Osteoblast (primary cell): ENCODE results near the gene TBC1D8. TPM values are rescaled to one million over a fixed set of nuclear protein-coding genes. Genes with fewer than 3 reads are reported as not detected.
A peak's percentile ranks its signal among the peaks of the same experiment; 100 is the strongest.

Experiments
- DNase-seq: peaks from one replicate; pipeline ENCODE4 v3.0.0; 2011; ENCODE audit warnings: low spot score, mixed read lengths; ENCODE audit not compliant: insufficient read length; ENCODE audit errors: missing footprints
- H2AFZ ChIP-seq: 2 replicates; pipeline ENCODE4 v1.6.0; 2011; ENCODE audit warnings: mild to moderate bottlenecking, low read length
- H3K27ac ChIP-seq: 2 replicates; pipeline ENCODE4 v1.5.1; 2011; ENCODE audit warnings: mild to moderate bottlenecking, low read depth, low read length, moderate library complexity
- H3K27me3 ChIP-seq: 2 replicates; pipeline ENCODE4 v1.6.0; 2012; ENCODE audit warnings: mild to moderate bottlenecking, control low read depth, inconsistent platforms, low read length, moderate library complexity; ENCODE audit not compliant: insufficient read depth
- H3K36me3 ChIP-seq: 2 replicates; pipeline ENCODE4 v1.5.1; 2011; ENCODE audit warnings: mild to moderate bottlenecking, low read length, control low read depth, moderate library complexity; ENCODE audit not compliant: insufficient read depth
- H3K4me1 ChIP-seq: 2 replicates; pipeline ENCODE4 v1.5.1; 2011; ENCODE audit warnings: mild to moderate bottlenecking, low read length, control low read depth, moderate library complexity; ENCODE audit not compliant: insufficient read depth
- H3K4me2 ChIP-seq: 2 replicates; pipeline ENCODE4 v1.6.0; 2011; ENCODE audit warnings: mild to moderate bottlenecking, low read length; ENCODE audit not compliant: insufficient read depth
- H3K4me3 ChIP-seq: fragments of 200-600 bp; sonication (generic); 3 replicates; pipeline ENCODE4 v1.5.1; 2012; ENCODE audit warnings: mild to moderate bottlenecking, low read length, inconsistent platforms; ENCODE audit not compliant: insufficient read depth
- H3K79me2 ChIP-seq: 2 replicates; pipeline ENCODE4 v1.6.0; 2012; ENCODE audit warnings: mild to moderate bottlenecking, low read length, control low read depth, inconsistent platforms; ENCODE audit not compliant: insufficient read depth
- H3K9me3 ChIP-seq: 2 replicates; pipeline ENCODE4 v1.5.1; 2011; ENCODE audit warnings: low read depth, low read length, control low read depth
- H4K20me1 ChIP-seq: 2 replicates; pipeline ENCODE4 v1.6.0; 2012; ENCODE audit warnings: mild to moderate bottlenecking, low read length, control low read depth; ENCODE audit not compliant: insufficient read depth
- CTCF ChIP-seq: IDR thresholded peaks from 2 replicates; pipeline ENCODE4 v1.5.1; 2011; ENCODE audit warnings: mild to moderate bottlenecking, low read depth, low read length, moderate library complexity; ENCODE audit errors: extremely low read depth
- total RNA-seq: library from RNA; depleted of rRNA; stranded (reverse); fragments of >200 nt; gene quantifications from 2 replicates; pipeline ENCODE4 v1.2.3, GENCODE V29; 2012

Gene TBC1D8
- total RNA-seq, 1 donor, result 13.4 TPM

- Histone ChIP-seq H3K36me3 (no peaks in the 10 kb centered on the region), H2AFZ (no peak overlapping the region), H3K27me3 (no peaks in the 10 kb centered on the region), H3K9me3 (no peaks in the 10 kb centered on the region), H4K20me1 (no peaks in the 10 kb centered on the region), H3K4me1 (peaks cover 6% of the 10 kb centered on the region), H3K27ac (no peak overlapping the region), H3K4me2 (no peak overlapping the region), H3K4me3 (no peak overlapping the region), H3K79me2 (no peaks in the 10 kb centered on the region)
- no peak for DNase-seq
- no peak for TF ChIP-seq CTCF
Measured at GRCh38 chr2:101064505-101064867, 86.7 kb downstream of the TBC1D8 start.

GRCh38 chr2:101064125-101064502, 87.1 kb downstream of the TBC1D8 start:
- H2AFZ ChIP-seq, result no peak overlapping the region
- no peak overlapping the region for H3K27ac ChIP-seq
- H3K36me3 ChIP-seq, result no peaks in the 10 kb centered on the region
- H3K4me2 ChIP-seq, result no peak overlapping the region
- H3K79me2 ChIP-seq, result no peaks in the 10 kb centered on the region
- peak; percentile 15 for DNase-seq
- no peak overlapping the region for H3K4me3 ChIP-seq
- no peaks in the 10 kb centered on the region for H3K27me3 ChIP-seq
- no peak for TF ChIP-seq CTCF
- H4K20me1 ChIP-seq, result no peaks in the 10 kb centered on the region
- no peaks in the 10 kb centered on the region for H3K9me3 ChIP-seq
- H3K4me1 ChIP-seq, result peaks cover 6% of the 10 kb centered on the region

- Histone ChIP-seq H3K36me3 (no peaks in the 10 kb centered on the region), H2AFZ (no peak overlapping the region), H3K9me3 (no peaks in the 10 kb centered on the region), H3K27me3 (no peaks in the 10 kb centered on the region), H3K4me1 (peaks cover 6% of the 10 kb centered on the region), H3K4me3 (no peak overlapping the region), H3K4me2 (peak overlapping the region; percentile 12), H4K20me1 (no peaks in the 10 kb centered on the region), H3K27ac (no peak overlapping the region), H3K79me2 (no peaks in the 10 kb centered on the region)
- peak; percentile 86 for DNase-seq
- TF ChIP-seq CTCF, result no peak
Measured at GRCh38 chr2:101063352-101064124, 87.6 kb downstream of the TBC1D8 start.

GRCh38 chr2:101058386-101058785, 92.8 kb downstream of the TBC1D8 start:
- TF ChIP-seq CTCF, result no peak
- no peak overlapping the region for H2AFZ ChIP-seq
- H3K4me3 ChIP-seq, result no peak overlapping the region
- no peaks in the 10 kb centered on the region for H3K4me1 ChIP-seq
- peak; percentile 38 for DNase-seq
- H3K79me2 ChIP-seq, result no peaks in the 10 kb centered on the region
- H3K27me3 ChIP-seq, result no peaks in the 10 kb centered on the region
- no peak overlapping the region for H3K27ac ChIP-seq
- H3K36me3 ChIP-seq, result no peaks in the 10 kb centered on the region
- H4K20me1 ChIP-seq, result no peaks in the 10 kb centered on the region
- H3K4me2 ChIP-seq, result no peak overlapping the region
- H3K9me3 ChIP-seq, result no peaks in the 10 kb centered on the region
